ENCODE measurements around the gene SPP1. TPM values are rescaled to one million over a fixed set of nuclear protein-coding genes. Genes with fewer than 3 reads are reported as not detected.

Gene SPP1
- total RNA-seq, 4 donors from 2014 or later, result 43.3 to 2,902 (median 151) TPM

DNA sequence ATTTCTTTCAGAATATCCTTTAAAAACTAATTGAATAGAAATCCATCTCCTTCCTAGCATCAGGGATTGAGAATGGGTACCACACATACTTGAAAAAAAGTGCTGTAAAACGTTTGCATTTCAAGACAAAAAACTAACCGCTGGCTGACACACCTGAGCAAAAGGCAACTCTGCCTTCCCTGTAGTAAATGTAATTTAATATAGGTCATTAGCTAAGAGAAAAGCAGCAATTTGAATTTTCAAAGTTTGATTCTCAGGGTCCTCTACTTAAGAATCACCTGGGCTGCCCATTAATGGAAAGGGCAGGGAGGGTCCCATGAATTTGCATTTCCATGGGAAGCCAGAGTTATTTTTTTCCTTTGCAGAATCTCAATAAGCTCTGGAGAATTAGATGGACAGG is 40.5 kb upstream of the SPP1 start:
- TF ChIP-seq, protein P1, sequence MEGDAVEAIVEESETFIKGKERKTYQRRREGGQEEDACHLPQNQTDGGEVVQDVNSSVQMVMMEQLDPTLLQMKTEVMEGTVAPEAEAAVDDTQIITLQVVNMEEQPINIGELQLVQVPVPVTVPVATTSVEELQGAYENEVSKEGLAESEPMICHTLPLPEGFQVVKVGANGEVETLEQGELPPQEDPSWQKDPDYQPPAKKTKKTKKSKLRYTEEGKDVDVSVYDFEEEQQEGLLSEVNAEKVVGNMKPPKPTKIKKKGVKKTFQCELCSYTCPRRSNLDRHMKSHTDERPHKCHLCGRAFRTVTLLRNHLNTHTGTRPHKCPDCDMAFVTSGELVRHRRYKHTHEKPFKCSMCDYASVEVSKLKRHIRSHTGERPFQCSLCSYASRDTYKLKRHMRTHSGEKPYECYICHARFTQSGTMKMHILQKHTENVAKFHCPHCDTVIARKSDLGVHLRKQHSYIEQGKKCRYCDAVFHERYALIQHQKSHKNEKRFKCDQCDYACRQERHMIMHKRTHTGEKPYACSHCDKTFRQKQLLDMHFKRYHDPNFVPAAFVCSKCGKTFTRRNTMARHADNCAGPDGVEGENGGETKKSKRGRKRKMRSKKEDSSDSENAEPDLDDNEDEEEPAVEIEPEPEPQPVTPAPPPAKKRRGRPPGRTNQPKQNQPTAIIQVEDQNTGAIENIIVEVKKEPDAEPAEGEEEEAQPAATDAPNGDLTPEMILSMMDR (IDR thresholded peaks at IDR 0.05; ENCODE audit: low read depth), result no peak

DNA sequence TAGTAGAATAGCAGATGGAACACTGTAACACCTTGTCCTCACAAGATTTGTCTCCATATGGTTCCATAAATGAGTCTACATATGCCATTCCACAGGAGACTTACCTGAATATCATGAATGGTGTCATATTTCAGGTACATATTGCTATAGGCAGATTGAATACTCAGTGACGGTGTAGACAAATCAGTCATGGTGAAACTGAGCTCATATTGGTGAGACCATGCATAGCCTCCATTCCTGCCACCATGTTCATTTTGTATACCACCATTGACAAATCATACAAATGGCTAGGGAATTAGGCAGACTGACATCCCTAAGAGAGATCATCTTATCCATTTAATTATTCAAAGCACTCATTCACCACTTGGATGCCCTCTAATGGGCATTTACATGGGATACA is 38.0 kb upstream of the SPP1 start:
- TF ChIP-seq, protein P1 (IDR thresholded peaks at IDR 0.05; ENCODE audit: low read depth), result no peak

DNA sequence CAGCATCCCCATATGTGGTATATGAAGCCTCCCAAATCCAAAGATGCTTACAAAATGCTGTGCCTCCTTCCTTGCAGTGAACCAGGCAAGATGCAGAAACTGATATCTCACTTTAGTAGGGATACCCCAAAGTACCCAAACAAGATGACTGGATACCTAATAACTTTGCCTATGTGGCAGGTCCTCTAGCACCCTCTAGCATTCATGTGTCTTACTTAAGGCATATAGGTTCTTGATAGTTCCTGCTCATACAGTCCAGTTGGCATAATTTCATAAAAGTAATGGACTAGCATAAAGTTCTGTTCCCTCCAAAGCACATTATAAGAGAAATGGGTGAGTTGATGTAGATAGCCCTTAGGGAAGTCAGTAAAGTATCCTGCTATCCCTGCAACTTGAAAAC is 36.8 kb upstream of the SPP1 start:
- TF ChIP-seq, protein P1 (IDR thresholded peaks at IDR 0.05; ENCODE audit: low read depth), result no peak

DNA sequence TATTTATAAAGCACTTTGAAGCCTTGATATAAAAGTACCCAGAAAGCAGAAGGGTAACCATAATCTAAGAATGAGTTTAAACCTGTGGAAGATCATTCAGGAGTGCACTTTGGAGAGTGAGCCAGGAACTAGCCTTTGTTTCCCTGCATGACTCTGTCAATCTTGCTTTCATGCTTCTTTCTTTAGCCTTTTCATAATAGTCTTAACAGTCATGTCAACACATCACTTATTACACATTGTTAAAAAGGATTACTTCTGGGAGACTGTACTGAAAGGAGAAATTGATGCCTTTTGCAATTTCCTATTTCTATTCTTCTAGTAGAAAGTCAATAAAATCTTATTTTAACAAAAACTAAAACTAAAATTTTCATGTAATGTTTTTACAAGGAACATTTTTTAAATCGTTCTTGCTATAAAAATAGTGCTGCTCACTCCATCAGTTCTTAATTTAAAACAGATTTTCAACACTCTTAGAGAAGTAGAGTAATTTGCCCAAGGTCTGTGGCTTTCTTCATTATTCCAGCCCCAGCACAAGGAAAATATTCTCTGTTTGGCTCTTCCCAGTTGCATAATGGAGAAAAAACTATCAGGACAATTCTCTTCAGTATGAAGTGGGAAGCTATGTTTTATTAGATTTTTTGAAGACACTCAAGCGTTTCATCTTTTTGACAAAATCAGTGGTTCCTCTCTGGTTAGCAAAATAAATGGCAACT is 35.4 kb upstream of the SPP1 start:
- TF ChIP-seq, protein P1 (IDR thresholded peaks at IDR 0.05; ENCODE audit: low read depth), result no peak

DNA sequence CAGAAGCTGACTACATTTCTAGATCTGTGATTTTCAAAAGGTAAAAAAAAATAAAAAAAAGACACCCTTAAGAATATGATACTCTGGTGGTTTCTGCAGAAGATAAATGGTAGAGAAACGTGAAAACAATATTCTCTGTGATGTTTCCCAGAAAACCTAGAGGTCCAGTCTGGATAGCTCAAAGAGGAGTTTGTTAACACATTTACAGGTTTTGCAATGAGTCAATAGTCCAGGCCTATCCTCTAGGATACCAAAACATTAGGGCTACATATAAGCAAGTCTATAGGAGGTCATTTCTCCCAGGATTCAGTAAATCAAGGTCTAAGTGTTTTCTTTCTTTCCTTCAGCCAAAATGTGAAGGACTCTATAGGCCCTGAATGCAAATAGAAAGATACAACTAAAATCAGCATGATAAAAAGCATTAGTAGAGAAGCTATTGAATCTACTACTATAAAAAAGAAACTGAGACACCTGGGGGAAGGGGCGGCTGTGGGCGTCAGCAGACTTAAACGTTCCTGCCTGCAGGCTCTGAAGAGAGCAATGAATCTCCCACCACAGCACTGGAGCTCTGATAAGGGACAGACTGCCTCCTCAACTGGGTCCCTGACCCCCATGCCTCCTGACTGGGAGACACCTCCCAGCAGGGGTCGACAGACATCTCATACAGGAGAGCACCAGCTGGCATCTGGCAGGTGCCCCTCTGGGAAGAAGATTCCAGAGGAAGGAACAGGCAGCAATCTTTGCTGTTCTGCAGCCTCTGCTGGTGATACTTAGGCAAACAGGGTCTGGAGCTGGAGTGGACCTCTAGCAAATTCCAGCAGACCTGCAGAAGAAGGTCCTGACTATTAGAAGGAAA is 33.7 kb upstream of the SPP1 start:
- TF ChIP-seq, protein P1 (IDR thresholded peaks at IDR 0.05; ENCODE audit: low read depth), result no peak

DNA sequence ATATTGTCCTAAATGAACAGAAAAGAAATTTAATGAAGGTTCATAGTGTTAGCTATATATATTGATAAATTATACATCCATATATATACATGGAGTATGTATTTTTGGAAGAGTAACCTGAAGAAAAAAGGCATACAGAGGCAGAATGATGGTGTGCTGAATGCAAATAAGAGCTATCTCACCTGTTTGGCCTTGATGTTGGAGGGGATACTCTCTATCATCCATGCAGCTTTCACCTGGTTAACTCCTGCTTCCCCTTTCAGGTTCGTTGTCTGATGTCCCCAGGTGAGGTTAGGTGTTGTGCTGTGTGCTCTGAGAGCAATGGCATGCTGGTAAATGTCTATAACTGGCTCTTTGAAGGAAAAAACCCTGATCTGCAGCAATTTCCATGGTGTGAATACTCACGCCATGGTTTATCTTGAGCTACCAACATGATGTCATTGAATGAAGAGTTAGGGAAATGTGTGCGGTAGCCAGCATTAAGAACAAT is 31.8 kb upstream of the SPP1 start:
- TF ChIP-seq, protein P1 (IDR thresholded peaks at IDR 0.05; ENCODE audit: low read depth), result no peak

DNA sequence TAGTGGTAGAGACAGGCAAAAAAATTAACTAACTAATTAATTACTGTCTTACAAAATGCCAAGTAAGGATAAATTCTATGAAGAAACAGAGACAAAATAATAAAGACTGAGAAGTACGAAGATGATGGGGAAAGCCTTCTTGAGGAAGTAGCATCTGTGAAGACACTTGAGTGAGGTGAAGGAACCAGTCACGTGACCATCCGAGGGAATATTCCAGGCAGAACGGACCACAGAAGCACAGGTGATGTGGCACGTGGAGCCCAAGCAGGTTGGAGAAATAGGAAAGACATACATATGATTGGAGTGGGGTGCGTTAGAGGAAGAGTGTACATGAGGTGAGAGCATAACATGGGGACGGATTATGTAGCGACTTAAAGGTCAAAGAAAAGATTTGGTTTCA is 30.5 kb upstream of the SPP1 start:
- TF ChIP-seq, protein P1 (IDR thresholded peaks at IDR 0.05; ENCODE audit: low read depth), result no peak

Data from subcutaneous adipose tissue (tissue), 4 donors.